Activated naive CD4-positive, alpha-beta T cell treated with anti-CD3 and anti-CD28 coated beads, Interleukin-2, amount 10 ng/mL, durations not matched to agents 7 days and 5 days (primary cell): Measurements from ENCODE around the gene LIPC.

Experiments used
- CTCF ChIA-PET: fragments of 350-600 bp; sonication (Branson Sonifier 250); formaldehyde crosslinking; loops from one replicate; lab custom pipeline; 2021; ENCODE audit warnings: antibody characterized with exemption; lab: Charles Lee
- DNase-seq: peaks from one replicate; pipeline ENCODE4 v3.0.0-alpha.2; 2020
- H3K27ac Mint-ChIP-seq: one replicate; pipeline ENCODE4 v1.8.0; 2021; ENCODE audit warnings: mild to moderate bottlenecking, moderate library complexity, mixed read lengths
- H3K27me3 Mint-ChIP-seq: one replicate; pipeline ENCODE4 v1.8.0; 2021; ENCODE audit warnings: mild to moderate bottlenecking, mixed read lengths
- H3K36me3 Mint-ChIP-seq: one replicate; pipeline ENCODE4 v1.8.0; 2021; ENCODE audit warnings: mixed read lengths
- H3K4me1 Mint-ChIP-seq: one replicate; pipeline ENCODE4 v1.8.0; 2021; ENCODE audit warnings: mixed read lengths
- H3K4me3 Mint-ChIP-seq: one replicate; pipeline ENCODE4 v1.8.0; 2021; ENCODE audit warnings: mild to moderate bottlenecking, moderate library complexity, mixed read lengths
- H3K9me3 Mint-ChIP-seq: one replicate; pipeline ENCODE4 v1.8.0; 2021; ENCODE audit warnings: mixed read lengths

The LIPC gene

DNA sequence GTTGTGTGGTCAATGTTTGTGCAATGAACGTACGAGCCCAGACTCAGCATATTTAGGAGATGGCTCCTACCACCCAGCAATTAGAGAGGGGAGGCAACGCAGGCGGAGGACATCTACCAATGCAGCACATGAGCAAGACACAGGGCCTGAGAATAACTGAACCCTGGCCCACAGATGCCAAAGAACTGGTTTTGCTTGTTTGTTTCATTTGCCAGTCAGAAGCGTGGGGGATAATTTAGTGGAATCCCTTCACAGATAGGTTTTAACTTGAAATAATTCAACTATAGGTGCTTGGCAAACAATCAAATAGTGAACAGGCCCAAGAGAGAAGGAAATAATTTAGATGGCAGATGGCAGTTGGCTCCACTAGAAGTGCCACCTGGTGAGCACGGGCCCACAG lies 54.8 kb downstream of the LIPC start:
- Mint-ChIP-seq H3K9me3 (peaks cover 20% of the 10 kb centered on the region), H3K4me1 (peaks cover 57% of the 10 kb centered on the region), H3K27me3 (no peaks in the 10 kb centered on the region), H3K27ac (peak overlapping the region; percentile 96), H3K36me3 (peaks cover 30% of the 10 kb centered on the region), H3K4me3 (no peak overlapping the region)
- CTCF ChIA-PET = no interaction called here
- no peak for DNase-seq

DNA sequence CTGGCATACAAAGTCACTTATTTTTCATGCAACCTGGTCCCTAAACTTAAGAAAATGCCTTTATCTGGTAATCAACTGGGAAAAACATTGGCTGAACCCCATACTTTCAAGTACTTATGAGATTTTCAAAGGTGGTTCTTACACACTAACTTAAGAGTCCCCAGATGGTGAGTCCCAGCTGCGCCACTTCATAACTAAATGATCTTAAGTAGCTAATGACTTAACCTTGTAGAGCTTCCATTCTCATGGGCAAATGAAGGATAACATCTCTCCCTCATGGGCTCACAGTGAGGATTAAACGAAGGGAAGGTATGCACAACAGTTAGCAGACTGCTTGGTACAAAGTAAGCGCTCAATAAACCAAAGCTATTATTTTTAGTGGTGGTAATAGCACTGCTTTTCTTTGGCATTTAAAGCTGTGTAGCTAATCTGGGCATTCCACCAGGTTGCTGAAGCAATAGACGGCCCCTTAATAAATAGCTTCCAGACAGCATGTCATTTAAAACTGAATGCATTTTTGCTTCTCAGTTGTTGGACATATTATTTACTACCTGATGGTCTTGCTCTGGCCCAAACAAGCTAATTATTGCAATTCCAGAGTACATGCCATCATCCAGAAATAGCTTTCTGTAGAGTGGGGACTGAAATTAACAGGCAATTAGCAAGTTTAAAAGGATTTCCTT lies 55.4 kb downstream of the LIPC start:
- H3K9me3 Mint-ChIP-seq = peaks cover 20% of the 10 kb centered on the region
- no peaks in the 10 kb centered on the region for H3K27me3 Mint-ChIP-seq
- CTCF ChIA-PET = interaction anchor here (0.6 to 1.3 kb wide), 4 partner anchors 10 to 30 kb away, joined by 3 to 5 read pairs (median 3); no protein-coding TSS in a partner anchor
- no peak for DNase-seq
- peaks cover 30% of the 10 kb centered on the region for H3K36me3 Mint-ChIP-seq
- peaks cover 57% of the 10 kb centered on the region for H3K4me1 Mint-ChIP-seq
- peak overlapping the region; percentile 96 for H3K27ac Mint-ChIP-seq
- no peak overlapping the region for H3K4me3 Mint-ChIP-seq

DNA sequence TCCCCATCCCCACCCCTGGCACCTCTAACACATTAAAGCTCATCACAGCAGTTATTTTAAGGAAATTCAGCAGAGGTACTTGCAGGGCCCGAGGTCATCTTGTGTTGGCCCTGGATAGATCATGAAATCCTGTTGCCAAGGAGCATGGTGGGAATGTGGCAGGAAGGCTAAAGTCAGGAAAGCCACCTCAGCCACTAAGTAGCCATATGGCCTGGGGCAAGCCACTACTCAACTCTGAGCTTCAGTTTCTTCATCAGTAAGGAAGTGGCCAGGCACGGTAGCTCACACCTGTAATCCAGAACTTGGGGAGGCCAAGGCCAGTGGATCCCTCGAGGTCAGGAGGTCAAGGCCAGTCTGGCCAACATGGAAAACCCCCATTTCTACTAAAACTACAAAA lies 55.9 kb downstream of the LIPC start:
- H3K4me1 Mint-ChIP-seq = peaks cover 61% of the 10 kb centered on the region
- peaks cover 30% of the 10 kb centered on the region for H3K36me3 Mint-ChIP-seq
- no peak for DNase-seq
- CTCF ChIA-PET = interaction anchor here (0.6 to 1.3 kb wide), 4 partner anchors 11 to 30 kb away, joined by 3 to 5 read pairs (median 3); no protein-coding TSS in a partner anchor
- H3K4me3 Mint-ChIP-seq = no peak overlapping the region
- H3K9me3 Mint-ChIP-seq = peaks cover 20% of the 10 kb centered on the region
- no peak overlapping the region for H3K27ac Mint-ChIP-seq
- H3K27me3 Mint-ChIP-seq = no peaks in the 10 kb centered on the region

DNA sequence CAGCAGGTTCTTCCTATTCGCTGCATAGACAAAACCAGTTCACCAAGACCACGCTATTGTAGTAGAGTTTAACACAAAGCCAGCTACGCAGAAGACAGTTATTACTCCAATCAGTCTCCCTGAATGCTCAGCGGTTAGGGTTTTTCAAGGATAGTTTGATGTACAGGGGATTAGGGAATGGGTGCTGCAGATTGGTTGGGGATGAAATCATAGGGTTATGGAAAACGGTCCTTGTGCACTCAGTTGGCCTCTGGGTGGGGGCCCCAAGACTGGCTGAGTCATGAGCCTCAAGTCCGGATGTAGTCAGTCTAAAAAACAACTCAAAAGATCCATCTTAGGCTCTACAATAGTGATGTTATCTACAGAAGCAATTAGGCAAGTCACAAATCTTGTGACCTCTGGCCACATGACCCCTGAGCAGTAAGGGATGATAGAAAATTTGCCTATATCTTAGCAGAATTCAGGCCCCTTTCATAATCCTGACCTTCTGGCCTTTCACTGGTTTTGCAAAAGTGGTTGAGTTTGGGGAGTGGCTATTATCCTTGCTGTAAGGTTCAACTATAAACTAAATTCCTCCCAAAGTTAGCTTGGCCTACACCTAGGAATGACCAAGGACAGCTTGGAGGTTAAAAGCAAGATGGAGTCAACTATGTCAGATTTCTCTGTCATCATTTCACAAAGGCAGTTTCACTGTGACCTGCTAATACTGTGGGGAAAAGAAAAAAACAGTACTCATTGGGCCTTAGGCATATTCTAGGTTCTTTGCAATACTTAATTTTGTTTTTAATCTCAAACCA lies 57.7 kb downstream of the LIPC start:
- H3K27me3 Mint-ChIP-seq = no peaks in the 10 kb centered on the region
- peaks cover 50% of the 10 kb centered on the region for H3K4me1 Mint-ChIP-seq
- H3K36me3 Mint-ChIP-seq = peaks cover 26% of the 10 kb centered on the region
- no peak for DNase-seq
- CTCF ChIA-PET = no interaction called here
- H3K4me3 Mint-ChIP-seq = no peak overlapping the region
- H3K27ac Mint-ChIP-seq = no peak overlapping the region
- peaks cover 24% of the 10 kb centered on the region for H3K9me3 Mint-ChIP-seq

DNA sequence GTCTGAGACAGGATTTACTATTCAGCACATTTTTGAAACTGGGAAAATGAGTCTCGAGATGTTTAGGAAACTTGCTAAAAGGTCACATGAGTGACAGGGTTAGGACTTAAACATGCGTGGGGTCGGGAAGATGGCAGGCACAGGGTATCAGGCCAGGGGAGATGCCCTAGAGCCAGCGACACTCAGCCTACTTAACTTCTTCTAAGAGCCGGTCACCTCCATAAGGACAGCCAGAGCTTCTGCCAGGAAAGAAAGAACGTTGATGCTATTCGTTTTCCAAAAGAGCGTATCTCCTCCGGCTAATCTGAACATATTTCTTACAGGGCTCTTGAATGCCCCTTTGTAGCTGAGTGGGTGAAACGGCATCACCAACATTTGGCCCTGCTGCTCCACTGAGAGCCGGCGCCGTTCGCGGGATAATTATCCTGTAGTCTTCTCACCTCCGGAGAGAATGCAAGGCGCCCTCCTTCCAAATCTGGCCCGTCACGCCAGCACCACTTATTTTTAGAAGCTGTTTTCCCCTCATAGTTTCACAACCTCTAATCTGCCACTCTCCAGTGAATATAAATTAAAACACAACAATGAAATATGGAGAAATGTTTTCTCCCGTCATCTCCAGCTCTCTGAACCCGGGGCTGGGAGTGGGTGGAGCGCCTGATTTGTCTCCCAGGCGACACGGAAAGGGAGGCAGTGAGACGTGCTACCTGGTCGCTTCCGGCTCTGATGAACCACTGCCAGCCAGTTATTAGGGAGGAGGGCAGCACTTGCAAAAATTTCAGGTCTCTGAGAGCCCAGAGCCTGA lies 58.5 kb downstream of the LIPC start:
- DNase-seq = no peak
- H3K27me3 Mint-ChIP-seq = no peaks in the 10 kb centered on the region
- H3K9me3 Mint-ChIP-seq = peaks cover 28% of the 10 kb centered on the region
- H3K36me3 Mint-ChIP-seq = peaks cover 28% of the 10 kb centered on the region
- H3K4me3 Mint-ChIP-seq = no peak overlapping the region
- H3K4me1 Mint-ChIP-seq = peaks cover 48% of the 10 kb centered on the region
- CTCF ChIA-PET = interaction anchor here (1.3 kb wide), 1 partner anchor 27 kb away, joined by 4 read pairs; no protein-coding TSS in a partner anchor
- no peak overlapping the region for H3K27ac Mint-ChIP-seq

DNA sequence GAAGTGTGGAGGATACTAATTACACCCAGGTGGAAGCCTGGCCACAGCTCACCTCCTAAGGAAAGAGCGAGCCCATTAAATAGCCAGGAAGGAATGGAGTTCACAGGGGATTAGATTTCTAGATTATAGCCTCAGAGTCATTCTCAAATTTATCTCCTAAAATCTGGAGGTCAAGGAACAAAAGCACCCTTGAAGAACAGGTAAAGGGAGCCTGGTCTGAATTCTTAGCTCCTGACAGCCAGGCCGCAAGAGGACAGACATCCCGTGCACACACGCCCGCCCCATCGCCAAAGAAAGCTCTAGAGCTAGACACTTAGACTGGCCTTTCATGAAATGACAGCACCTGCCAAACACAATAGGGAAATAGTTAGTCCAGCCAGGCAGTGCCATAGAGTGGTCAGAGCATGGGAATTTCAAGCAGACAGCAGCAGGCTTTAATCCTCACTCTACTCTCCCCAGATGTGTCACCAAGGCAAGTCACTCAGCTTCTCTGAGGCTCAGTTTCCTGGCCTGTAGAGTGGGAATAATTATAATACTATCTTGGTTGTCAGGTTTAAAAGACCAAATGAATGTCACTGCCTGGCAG lies 59.2 kb downstream of the LIPC start:
- peaks cover 29% of the 10 kb centered on the region for H3K9me3 Mint-ChIP-seq
- no peak for DNase-seq
- no peak overlapping the region for H3K27ac Mint-ChIP-seq
- CTCF ChIA-PET = interaction anchor here (1.3 kb wide), 1 partner anchor 26 kb away, joined by 4 read pairs; no protein-coding TSS in a partner anchor
- H3K4me1 Mint-ChIP-seq = peaks cover 48% of the 10 kb centered on the region
- no peaks in the 10 kb centered on the region for H3K27me3 Mint-ChIP-seq
- H3K36me3 Mint-ChIP-seq = peaks cover 28% of the 10 kb centered on the region
- H3K4me3 Mint-ChIP-seq = no peak overlapping the region

DNA sequence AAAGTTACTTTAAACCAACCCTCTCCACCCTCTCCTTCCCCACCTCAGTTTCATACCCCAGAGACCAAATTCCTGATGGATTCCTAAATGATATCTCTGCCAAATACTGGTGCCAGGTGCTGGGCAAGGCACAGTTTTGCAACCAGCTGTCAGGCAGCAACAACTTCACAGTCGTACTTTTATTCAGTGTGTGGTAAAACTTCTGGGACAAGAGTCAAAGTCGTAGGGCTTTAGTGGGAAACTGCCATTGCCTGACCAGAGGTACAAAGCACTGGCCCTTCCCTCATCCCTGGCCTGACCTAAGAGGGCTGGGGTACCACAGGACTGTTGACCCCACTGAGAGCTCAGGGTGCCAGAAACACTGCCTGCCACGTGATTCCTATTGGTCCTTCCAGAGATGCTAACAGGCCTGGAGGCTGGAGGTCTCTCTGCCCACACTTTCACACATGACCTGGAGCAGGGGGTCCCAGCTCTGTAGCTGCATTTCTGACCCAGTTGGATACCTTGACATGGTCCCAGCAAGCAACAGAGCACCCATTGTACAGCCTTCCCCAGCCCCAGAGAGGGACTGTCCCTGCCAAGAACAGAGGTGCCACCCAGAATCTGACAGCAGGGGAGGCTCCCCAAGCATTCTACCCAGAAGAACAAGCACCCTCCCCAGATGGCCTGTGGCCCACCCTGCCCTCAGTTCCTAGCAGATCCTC lies 59.9 kb downstream of the LIPC start:
- no peak overlapping the region for H3K27ac Mint-ChIP-seq

DNA sequence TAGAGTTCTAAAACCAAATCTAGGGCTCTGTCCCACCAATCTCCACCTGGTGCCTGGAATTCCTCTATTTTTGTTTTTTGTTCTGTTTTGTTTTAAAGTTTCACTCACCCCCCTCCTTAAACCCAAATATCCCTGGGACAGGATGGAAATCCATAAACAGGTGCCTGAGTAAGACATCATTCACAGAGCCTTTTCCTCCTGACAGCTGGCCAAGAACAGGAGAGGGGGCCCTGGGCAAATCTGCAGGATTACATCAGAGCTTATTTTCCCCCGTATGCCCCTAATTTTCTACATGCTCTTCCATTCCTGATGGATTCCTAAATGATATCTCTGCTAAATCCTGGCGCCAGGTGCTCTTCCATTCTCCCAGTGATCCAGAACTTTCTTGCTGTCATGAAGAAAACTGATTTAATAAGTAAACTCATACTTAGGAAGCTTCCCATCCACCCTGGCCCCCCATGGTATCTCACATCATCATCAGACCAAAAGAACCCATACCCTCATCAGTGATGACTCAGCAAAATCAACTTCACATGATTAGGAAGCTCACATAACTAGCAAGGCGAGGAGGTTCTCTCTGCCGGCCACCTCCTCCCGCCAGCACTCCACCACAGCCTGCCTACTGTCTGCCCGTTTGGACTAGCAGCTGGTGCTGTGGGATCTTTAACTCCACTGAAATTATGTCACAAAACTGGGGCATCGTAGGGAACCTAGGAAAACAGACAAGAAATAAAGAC lies 61.0 kb downstream of the LIPC start:
- CTCF ChIA-PET = interaction anchor here (1.6 kb wide), 1 partner anchor 9 kb away, joined by 4 read pairs; no protein-coding TSS in a partner anchor
- Mint-ChIP-seq H3K4me3 (no peak overlapping the region), H3K27ac (no peak overlapping the region), H3K27me3 (peaks cover 7% of the 10 kb centered on the region), H3K36me3 (peaks cover 18% of the 10 kb centered on the region), H3K9me3 (peaks cover 23% of the 10 kb centered on the region), H3K4me1 (peaks cover 47% of the 10 kb centered on the region)
- no peak for DNase-seq

More for the DNA sequence above, 59.9 kb downstream of the LIPC start:
- Mint-ChIP-seq H3K4me1 (peaks cover 48% of the 10 kb centered on the region), H3K4me3 (no peak overlapping the region), H3K9me3 (peaks cover 23% of the 10 kb centered on the region), H3K27me3 (no peaks in the 10 kb centered on the region), H3K36me3 (peaks cover 22% of the 10 kb centered on the region)
- DNase-seq = no peak
- CTCF ChIA-PET = interaction anchor here (1.3 to 1.6 kb wide), 2 partner anchors 8 to 26 kb away, joined by 4 read pairs; no protein-coding TSS in a partner anchor

DNA sequence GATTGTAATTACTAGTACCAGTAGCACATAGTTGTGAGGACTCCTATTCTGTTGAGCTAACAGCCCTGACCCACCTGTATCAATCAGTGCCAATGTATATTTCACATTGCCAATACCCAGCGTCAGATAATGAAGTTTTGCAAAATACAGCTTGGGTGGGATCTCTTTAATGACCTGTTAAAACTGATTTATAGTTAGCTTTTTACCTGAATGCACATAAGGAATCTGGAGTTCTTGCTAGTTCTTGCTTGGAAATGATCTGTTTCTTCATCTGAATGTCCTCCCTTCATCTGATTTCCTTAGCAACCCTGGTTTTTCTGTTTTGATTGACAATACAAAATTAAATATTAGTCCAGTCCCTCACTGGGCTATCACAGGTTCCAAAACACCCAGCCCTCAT lies 62.8 kb downstream of the LIPC start:
- DNase-seq = no peak
- Mint-ChIP-seq H3K27me3 (peaks cover 7% of the 10 kb centered on the region), H3K4me1 (peaks cover 45% of the 10 kb centered on the region), H3K27ac (peak overlapping the region; percentile 43), H3K36me3 (peaks cover 13% of the 10 kb centered on the region), H3K9me3 (peaks cover 17% of the 10 kb centered on the region), H3K4me3 (no peak overlapping the region)
- CTCF ChIA-PET = no interaction called here

DNA sequence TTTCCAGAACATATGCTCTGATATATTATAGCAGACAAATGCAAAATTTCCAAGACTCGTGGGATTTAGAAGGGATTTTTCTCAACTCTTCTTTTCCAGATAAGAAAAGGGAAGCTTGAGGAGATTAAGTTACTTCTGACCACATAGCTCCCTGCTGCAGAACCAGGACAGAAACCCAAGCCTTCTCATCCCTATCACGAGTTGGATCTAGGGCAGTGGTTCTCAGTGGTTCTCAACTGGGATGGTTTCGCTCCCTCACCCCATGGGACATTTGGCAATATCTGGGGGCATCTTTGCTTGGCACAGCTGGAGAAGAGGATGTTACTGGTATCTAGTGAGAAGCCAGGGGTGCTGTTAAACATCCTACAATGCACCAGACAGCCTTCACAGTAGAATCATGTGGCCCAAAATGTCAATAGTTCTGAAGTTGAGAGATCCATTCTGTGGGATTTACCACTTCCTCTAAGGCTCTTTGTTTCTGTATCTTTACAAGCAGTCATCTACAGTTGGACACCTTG lies 64.2 kb downstream of the LIPC start:
- Mint-ChIP-seq H3K9me3 (peaks cover 10% of the 10 kb centered on the region), H3K4me1 (peaks cover 45% of the 10 kb centered on the region), H3K4me3 (no peak overlapping the region), H3K36me3 (peaks cover 9% of the 10 kb centered on the region), H3K27ac (no peak overlapping the region), H3K27me3 (peaks cover 7% of the 10 kb centered on the region)
- no peak for DNase-seq
- CTCF ChIA-PET = no interaction called here

DNA sequence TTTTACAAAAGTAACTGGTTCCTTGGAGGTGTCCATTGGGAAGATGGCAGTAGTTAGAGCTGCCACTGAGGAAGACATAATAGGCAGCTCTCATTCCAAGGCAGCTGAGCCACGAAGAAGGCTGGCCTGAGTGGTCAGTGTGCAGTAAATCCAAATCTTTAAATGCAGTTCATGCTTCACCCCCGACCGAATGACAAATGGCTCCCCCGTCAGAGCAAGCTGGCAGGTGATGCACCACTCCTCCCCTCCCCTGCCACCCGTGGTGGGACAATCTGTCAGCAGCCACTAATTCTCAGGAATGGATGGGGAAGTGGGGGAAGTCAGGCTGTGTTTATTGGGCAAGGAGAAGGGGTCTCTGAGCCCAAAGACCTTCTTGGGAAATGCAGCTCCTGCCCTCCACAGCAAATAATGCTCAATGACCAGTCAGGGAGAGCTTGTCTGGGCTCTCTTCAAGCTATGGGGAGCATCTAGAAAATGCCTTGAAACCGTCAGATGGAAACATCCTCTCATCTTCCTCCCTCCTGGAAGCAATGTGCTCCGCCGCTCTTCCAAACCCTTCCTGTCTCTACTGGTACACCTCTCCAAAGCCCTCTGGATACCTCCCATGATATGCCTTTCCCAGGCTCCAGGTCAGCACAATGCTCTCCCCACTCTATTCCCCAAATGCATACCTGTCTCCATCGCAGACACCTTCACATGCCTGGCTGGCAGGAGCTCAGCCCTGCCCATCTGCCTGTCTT lies 65.4 kb downstream of the LIPC start:
- no peak for DNase-seq
- CTCF ChIA-PET = no interaction called here
- peaks cover 10% of the 10 kb centered on the region for H3K9me3 Mint-ChIP-seq
- H3K4me3 Mint-ChIP-seq = no peak overlapping the region
- H3K36me3 Mint-ChIP-seq = peaks cover 9% of the 10 kb centered on the region
- H3K4me1 Mint-ChIP-seq = peaks cover 42% of the 10 kb centered on the region
- no peak overlapping the region for H3K27ac Mint-ChIP-seq
- peaks cover 12% of the 10 kb centered on the region for H3K27me3 Mint-ChIP-seq
